Testis (tissue), 2 donors: ENCODE results near the gene CUEDC1.

Source experiments
- CTCF ChIP-seq, 3 experiments: fragments of 450-650 bp in 2 of 3; fragments of 200-600 bp in 1 of 3; sonication (generic) in 1 of 3; IDR thresholded peaks; one replicate each; pipeline ENCODE4 v1.5.1; 2016 to 2019; ENCODE audit warnings: antibody characterized with exemption in 3 of 3, mild to moderate bottlenecking in 2 of 3, moderate library complexity in 1 of 3
- POLR2A ChIP-seq: fragments of 450-650 bp; IDR thresholded peaks from one replicate; pipeline ENCODE4 v1.6.1; 2017; ENCODE audit warnings: antibody characterized with exemption, mild to moderate bottlenecking, moderate library complexity

DNA sequence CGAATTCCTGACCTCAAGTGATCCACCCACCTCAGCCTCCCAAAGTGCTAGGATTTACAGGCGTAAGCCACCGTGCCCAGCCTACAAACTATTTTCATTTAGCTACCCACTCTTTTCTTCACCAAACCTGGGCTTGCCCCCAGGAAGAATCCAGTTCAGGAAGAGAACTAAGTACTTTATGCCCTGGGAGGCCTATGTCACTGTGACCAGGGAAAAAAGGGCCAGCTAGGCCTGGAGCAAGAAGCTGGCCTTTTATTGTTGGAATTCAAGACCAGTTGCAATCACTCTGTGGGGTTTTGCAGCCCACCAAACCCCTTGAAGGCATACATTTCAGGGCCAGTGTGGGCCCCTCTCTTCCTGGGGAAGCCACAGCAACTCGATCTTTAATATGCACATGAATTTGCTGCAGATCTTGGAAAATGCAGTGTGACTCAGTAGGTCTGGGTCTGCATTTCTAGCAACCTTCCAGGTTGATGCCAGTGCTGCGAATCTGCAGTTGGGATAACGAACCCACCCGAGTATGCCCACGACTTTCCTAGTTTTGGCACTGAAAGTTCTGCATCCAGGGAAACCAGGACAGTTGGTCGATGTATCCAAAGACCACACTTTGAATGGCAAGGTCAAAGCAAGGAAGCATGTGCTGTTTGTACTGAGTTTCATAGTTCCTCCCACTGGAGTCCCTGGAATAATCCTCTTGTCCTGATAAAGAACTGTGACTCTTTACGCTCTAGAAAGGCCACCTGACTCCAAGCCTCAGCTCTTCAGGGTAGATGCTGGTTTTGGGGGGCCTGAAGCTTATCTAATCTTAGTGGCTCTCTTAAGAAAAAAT lies 98.2 kb downstream of the CUEDC1 start:
- TF ChIP-seq CTCF (IDR thresholded peaks at IDR 0.05) = no peak
- no peak for TF ChIP-seq POLR2A
